Measurements from ENCODE around the gene PDCD10. TPM values are rescaled to one million over a fixed set of nuclear protein-coding genes. Genes with fewer than 3 reads are reported as not detected.

The PDCD10 gene
- total RNA-seq, 4 donors from 2014 or later, result 39.6 to 63.5 (median 48.9) TPM

GRCh38 chr3:167749728-167750127 is 15.0 kb upstream of the PDCD10 start:
- intact Hi-C loops (cut with DNase I; ENCODE audit: low total_unique reads), result no loop called here
- TF ChIP-seq CTCF (IDR thresholded peaks at IDR 0.05), result no peak
- no peak for TF ChIP-seq POLR2A (IDR thresholded peaks at IDR 0.05)
- WGBS, 2 donors, result 96 to 99% methylated on average over 2 of the region's 2 CpGs
- DNase-seq (ENCODE audit: low spot score in 2 of 2), result no peak
- H3K4me3 ChIP-seq (ENCODE audit: low read depth, poor library complexity, severe bottlenecking), result no peak overlapping the region

GRCh38 chr3:167749209-167749608 is 14.5 kb upstream of the PDCD10 start:
- no peak overlapping the region for H3K4me3 ChIP-seq (ENCODE audit: low read depth, poor library complexity, severe bottlenecking)
- no peak for DNase-seq (ENCODE audit: low spot score in 2 of 2)
- intact Hi-C loops (cut with DNase I; ENCODE audit: low total_unique reads), result no loop called here
- TF ChIP-seq POLR2A (IDR thresholded peaks at IDR 0.05), result no peak
- TF ChIP-seq CTCF (IDR thresholded peaks at IDR 0.05), result no peak

GRCh38 chr3:167743799-167744198 is 9.1 kb upstream of the PDCD10 start:
- no peak for TF ChIP-seq POLR2A (IDR thresholded peaks at IDR 0.05)
- TF ChIP-seq CTCF (IDR thresholded peaks at IDR 0.05), result no peak
- intact Hi-C loops (cut with DNase I; ENCODE audit: low total_unique reads), result no loop called here

GRCh38 chr3:167742338-167742737 is 7.6 kb upstream of the PDCD10 start:
- intact Hi-C loops (cut with DNase I; ENCODE audit: low total_unique reads), result no loop called here

More at GRCh38 chr3:167743799-167744198, 9.1 kb upstream of the PDCD10 start:
- WGBS, 2 donors, result 86 to 92% methylated on average over 2 of the region's 2 CpGs
- no peak overlapping the region for H3K4me3 ChIP-seq (ENCODE audit: low read depth, poor library complexity, severe bottlenecking)
- DNase-seq (ENCODE audit: low spot score in 2 of 2), result no peak

GRCh38 chr3:167740961-167741587 is 6.4 kb upstream of the PDCD10 start:
- WGBS, 2 donors, result 71 to 81% methylated on average over 2 of the region's 2 CpGs
- no peak overlapping the region for H3K4me3 ChIP-seq (ENCODE audit: low read depth, poor library complexity, severe bottlenecking)
- no peak for DNase-seq (ENCODE audit: low spot score in 2 of 2)
- no peak for TF ChIP-seq CTCF (IDR thresholded peaks at IDR 0.05)
- no peak for TF ChIP-seq POLR2A (IDR thresholded peaks at IDR 0.05)
- intact Hi-C loops (cut with DNase I; ENCODE audit: low total_unique reads), result no loop called here

More at GRCh38 chr3:167742338-167742737, 7.6 kb upstream of the PDCD10 start:
- TF ChIP-seq CTCF (IDR thresholded peaks at IDR 0.05) (no peak), POLR2A (IDR thresholded peaks at IDR 0.05) (no peak)
- no peak overlapping the region for H3K4me3 ChIP-seq (ENCODE audit: low read depth, poor library complexity, severe bottlenecking)
- DNase-seq (ENCODE audit: low spot score in 2 of 2), result no peak
- 85 to 91% methylated on average over 2 of the region's 2 CpGs for WGBS, 2 donors

Data from lower leg skin (tissue), 4 donors.